ENCODE measurements around the gene PRKCH.

The PRKCH gene

GRCh38 chr14:61521773-61522172 lies 200.4 kb downstream of the PRKCH start:
- Histone ChIP-seq H3K56ac (ENCODE audit: low read length) (no peak overlapping the region), H3K4ac (ENCODE audit: low read depth, low read length) (no peak overlapping the region), H2BK15ac (replicated peaks; ENCODE audit: low read depth) (no peak overlapping the region), H2BK120ac (ENCODE audit: low read depth, low read length) (no peak overlapping the region), H3K79me2 (ENCODE audit: control insufficient read depth, insufficient read depth, low read length) (no peaks in the 10 kb centered on the region), H3K4me3 (ENCODE audit: low read length) (no peak overlapping the region), H4K8ac (ENCODE audit: low read depth, low read length) (no peak overlapping the region), H3K4me1 (ENCODE audit: control insufficient read depth, low read depth, low read length) (peaks cover 7% of the 10 kb centered on the region), H2BK5ac (ENCODE audit: low read length) (no peak overlapping the region), H3K9ac (ENCODE audit: low read length) (no peak overlapping the region), H4K5ac (ENCODE audit: low read length) (no peak overlapping the region), H3K27ac (ENCODE audit: low read depth, low read length) (no peak overlapping the region), H3K18ac (ENCODE audit: low read length) (no peak overlapping the region), H3K36me3 (ENCODE audit: control insufficient read depth, insufficient read depth, low read length) (no peaks in the 10 kb centered on the region), H3K4me2 (ENCODE audit: low read length) (no peak overlapping the region), H3K27me3 (ENCODE audit: insufficient read depth, low read length, poor library complexity) (no peaks in the 10 kb centered on the region), H3K79me1 (ENCODE audit: low read length) (no peaks in the 10 kb centered on the region), H3K23ac (ENCODE audit: low read length) (no peak overlapping the region), H2AK5ac (ENCODE audit: low read length) (no peak overlapping the region)
- whole genome bisulfite sequencing (ENCODE audit: extremely low coverage, insufficient coverage, low lambda C conversion rate), result no CpG with 5 or more reads among the region's 1 CpG
- no peak for DNase-seq

GRCh38 chr14:61523751-61524150 lies 202.4 kb downstream of the PRKCH start:
- DNase-seq, result no peak

GRCh38 chr14:61524211-61524806 lies 202.9 kb downstream of the PRKCH start:
- no peak for DNase-seq
- no peak overlapping the region for H3K27ac ChIP-seq (ENCODE audit: low read depth, low read length)
- H2BK5ac ChIP-seq (ENCODE audit: low read length), result no peak overlapping the region

More at GRCh38 chr14:61523751-61524150, 202.4 kb downstream of the PRKCH start:
- H3K23ac ChIP-seq (ENCODE audit: low read length), result no peak overlapping the region
- no peak overlapping the region for H2BK15ac ChIP-seq (replicated peaks; ENCODE audit: low read depth)
- no peak overlapping the region for H3K9ac ChIP-seq (ENCODE audit: low read length)
- H3K79me2 ChIP-seq (ENCODE audit: control insufficient read depth, insufficient read depth, low read length), result no peaks in the 10 kb centered on the region
- no peak overlapping the region for H4K8ac ChIP-seq (ENCODE audit: low read depth, low read length)
- H3K18ac ChIP-seq (ENCODE audit: low read length), result no peak overlapping the region
- H3K4ac ChIP-seq (ENCODE audit: low read depth, low read length), result no peak overlapping the region
- H2BK5ac ChIP-seq (ENCODE audit: low read length), result no peak overlapping the region
- no peak overlapping the region for H3K4me3 ChIP-seq (ENCODE audit: low read length)
- no CpG with 5 or more reads among the region's 5 CpGs for WGBS (ENCODE audit: extremely low coverage, insufficient coverage, low lambda C conversion rate)
- H3K36me3 ChIP-seq (ENCODE audit: control insufficient read depth, insufficient read depth, low read length), result no peaks in the 10 kb centered on the region
- no peak overlapping the region for H2BK120ac ChIP-seq (ENCODE audit: low read depth, low read length)
- H4K5ac ChIP-seq (ENCODE audit: low read length), result no peak overlapping the region
- H3K27ac ChIP-seq (ENCODE audit: low read depth, low read length), result no peak overlapping the region
- H3K79me1 ChIP-seq (ENCODE audit: low read length), result no peaks in the 10 kb centered on the region
- H3K56ac ChIP-seq (ENCODE audit: low read length), result no peak overlapping the region
- no peaks in the 10 kb centered on the region for H3K27me3 ChIP-seq (ENCODE audit: insufficient read depth, low read length, poor library complexity)
- H3K4me1 ChIP-seq (ENCODE audit: control insufficient read depth, low read depth, low read length), result no peaks in the 10 kb centered on the region
- H2AK5ac ChIP-seq (ENCODE audit: low read length), result no peak overlapping the region
- no peak overlapping the region for H3K4me2 ChIP-seq (ENCODE audit: low read length)

GRCh38 chr14:61524936-61525292 lies 203.5 kb downstream of the PRKCH start:
- Histone ChIP-seq H3K79me1 (ENCODE audit: low read length) (no peaks in the 10 kb centered on the region), H3K4me1 (ENCODE audit: control insufficient read depth, low read depth, low read length) (no peaks in the 10 kb centered on the region), H2AK5ac (ENCODE audit: low read length) (no peak overlapping the region), H2BK15ac (replicated peaks; ENCODE audit: low read depth) (no peak overlapping the region), H2BK120ac (ENCODE audit: low read depth, low read length) (no peak overlapping the region), H3K4me3 (ENCODE audit: low read length) (no peak overlapping the region), H3K79me2 (ENCODE audit: control insufficient read depth, insufficient read depth, low read length) (no peaks in the 10 kb centered on the region), H3K9ac (ENCODE audit: low read length) (no peak overlapping the region), H3K56ac (ENCODE audit: low read length) (no peak overlapping the region), H3K4ac (ENCODE audit: low read depth, low read length) (no peak overlapping the region), H2BK5ac (ENCODE audit: low read length) (no peak overlapping the region), H3K18ac (ENCODE audit: low read length) (no peak overlapping the region), H3K27me3 (ENCODE audit: insufficient read depth, low read length, poor library complexity) (no peaks in the 10 kb centered on the region), H4K5ac (ENCODE audit: low read length) (no peak overlapping the region), H3K23ac (ENCODE audit: low read length) (no peak overlapping the region), H3K27ac (ENCODE audit: low read depth, low read length) (no peak overlapping the region), H4K8ac (ENCODE audit: low read depth, low read length) (no peak overlapping the region), H3K4me2 (ENCODE audit: low read length) (no peak overlapping the region), H3K36me3 (ENCODE audit: control insufficient read depth, insufficient read depth, low read length) (no peaks in the 10 kb centered on the region)
- WGBS (ENCODE audit: extremely low coverage, insufficient coverage, low lambda C conversion rate), result no CpG with 5 or more reads among the region's 1 CpG
- no peak for DNase-seq

More at GRCh38 chr14:61524211-61524806, 202.9 kb downstream of the PRKCH start:
- Histone ChIP-seq H3K56ac (ENCODE audit: low read length) (no peak overlapping the region), H2AK5ac (ENCODE audit: low read length) (no peak overlapping the region), H4K8ac (ENCODE audit: low read depth, low read length) (no peak overlapping the region), H3K4me1 (ENCODE audit: control insufficient read depth, low read depth, low read length) (no peaks in the 10 kb centered on the region), H2BK120ac (ENCODE audit: low read depth, low read length) (no peak overlapping the region), H3K36me3 (ENCODE audit: control insufficient read depth, insufficient read depth, low read length) (no peaks in the 10 kb centered on the region), H3K18ac (ENCODE audit: low read length) (no peak overlapping the region), H3K79me1 (ENCODE audit: low read length) (no peaks in the 10 kb centered on the region), H2BK15ac (replicated peaks; ENCODE audit: low read depth) (no peak overlapping the region), H3K23ac (ENCODE audit: low read length) (no peak overlapping the region), H3K27me3 (ENCODE audit: insufficient read depth, low read length, poor library complexity) (no peaks in the 10 kb centered on the region), H3K4ac (ENCODE audit: low read depth, low read length) (no peak overlapping the region), H3K79me2 (ENCODE audit: control insufficient read depth, insufficient read depth, low read length) (no peaks in the 10 kb centered on the region), H4K5ac (ENCODE audit: low read length) (no peak overlapping the region), H3K4me2 (ENCODE audit: low read length) (no peak overlapping the region), H3K9ac (ENCODE audit: low read length) (no peak overlapping the region), H3K4me3 (ENCODE audit: low read length) (no peak overlapping the region)
- no CpG with 5 or more reads among the region's 4 CpGs for WGBS (ENCODE audit: extremely low coverage, insufficient coverage, low lambda C conversion rate)

DNA sequence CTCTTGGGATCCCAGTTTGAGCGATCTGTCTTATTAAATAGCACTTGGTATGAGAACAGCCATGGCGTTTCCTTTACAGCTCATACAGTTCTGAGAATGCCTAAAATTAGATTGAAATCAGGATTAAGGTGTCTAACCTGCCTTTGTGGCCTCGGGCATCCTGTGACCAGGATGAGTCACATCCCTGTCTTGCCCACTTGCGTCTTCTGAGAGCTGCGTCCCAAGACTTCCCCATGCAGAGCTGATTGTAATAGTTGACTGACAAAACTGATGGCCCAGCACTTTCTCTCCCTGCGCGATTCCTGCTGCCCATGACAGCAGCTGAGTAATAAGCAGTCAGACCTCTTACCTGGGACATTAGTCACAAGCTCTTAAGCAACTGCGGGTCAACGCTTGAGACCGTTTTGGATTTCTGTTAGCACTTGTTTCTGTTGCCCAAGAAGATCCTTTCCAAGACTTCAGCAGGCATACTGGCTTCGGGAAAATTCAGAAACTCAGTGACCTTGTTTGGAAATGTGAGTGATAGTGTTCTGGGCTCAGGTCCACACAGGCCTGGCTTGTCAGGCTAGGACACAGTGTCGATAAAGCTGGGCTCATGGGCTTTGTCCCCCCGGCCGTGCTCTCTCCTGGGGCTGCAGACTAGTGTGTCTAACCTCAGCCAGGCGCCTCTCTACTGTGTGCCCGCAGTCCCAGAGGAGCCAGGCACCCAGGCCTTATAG lies 204.1 kb downstream of the PRKCH start:
- Histone ChIP-seq H3K27me3 (ENCODE audit: insufficient read depth, low read length, poor library complexity) (no peaks in the 10 kb centered on the region), H2AK5ac (ENCODE audit: low read length) (no peak overlapping the region), H3K56ac (ENCODE audit: low read length) (no peak overlapping the region), H3K79me2 (ENCODE audit: control insufficient read depth, insufficient read depth, low read length) (no peaks in the 10 kb centered on the region), H3K27ac (ENCODE audit: low read depth, low read length) (no peak overlapping the region), H2BK5ac (ENCODE audit: low read length) (no peak overlapping the region), H2BK15ac (replicated peaks; ENCODE audit: low read depth) (no peak overlapping the region), H2BK120ac (ENCODE audit: low read depth, low read length) (no peak overlapping the region), H3K9ac (ENCODE audit: low read length) (no peak overlapping the region), H3K79me1 (ENCODE audit: low read length) (no peaks in the 10 kb centered on the region), H4K8ac (ENCODE audit: low read depth, low read length) (no peak overlapping the region), H3K4ac (ENCODE audit: low read depth, low read length) (no peak overlapping the region), H3K36me3 (ENCODE audit: control insufficient read depth, insufficient read depth, low read length) (no peaks in the 10 kb centered on the region), H3K23ac (ENCODE audit: low read length) (no peak overlapping the region), H4K5ac (ENCODE audit: low read length) (no peak overlapping the region), H3K4me3 (ENCODE audit: low read length) (no peak overlapping the region), H3K18ac (ENCODE audit: low read length) (no peak overlapping the region), H3K4me2 (ENCODE audit: low read length) (no peak overlapping the region), H3K4me1 (ENCODE audit: control insufficient read depth, low read depth, low read length) (no peaks in the 10 kb centered on the region)
- DNase-seq, result peak; percentile 46
- no CpG with 5 or more reads among the region's 16 CpGs for WGBS (ENCODE audit: extremely low coverage, insufficient coverage, low lambda C conversion rate)
